GM04504 (cell line): Measurements from ENCODE around the gene EPHA7.

Experiments
- DNase-seq: peaks from one replicate; pipeline ENCODE4 v3.0.0-alpha.2; 2012; ENCODE audit warnings: low read depth

EPHA7 gene

DNA sequence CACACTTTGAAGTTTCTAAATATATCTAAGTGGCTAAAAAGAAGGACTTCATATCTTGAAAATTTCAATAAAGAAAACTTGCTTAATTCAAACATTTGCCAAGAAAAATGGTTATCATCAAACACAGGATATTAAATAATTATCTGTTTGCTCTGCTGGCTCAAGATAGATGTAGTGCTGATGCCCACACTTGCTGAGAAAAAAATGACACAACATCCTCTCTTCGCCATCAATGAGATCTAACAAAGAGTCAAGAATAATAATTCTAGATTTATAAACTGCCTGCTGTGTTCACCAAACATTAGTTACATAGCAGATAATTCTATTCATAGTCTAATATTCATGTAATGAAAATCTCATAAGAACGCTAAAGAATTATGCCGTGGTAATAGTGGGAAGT, 93.6 kb downstream of the EPHA7 start:
- DNase-seq: no peak

DNA sequence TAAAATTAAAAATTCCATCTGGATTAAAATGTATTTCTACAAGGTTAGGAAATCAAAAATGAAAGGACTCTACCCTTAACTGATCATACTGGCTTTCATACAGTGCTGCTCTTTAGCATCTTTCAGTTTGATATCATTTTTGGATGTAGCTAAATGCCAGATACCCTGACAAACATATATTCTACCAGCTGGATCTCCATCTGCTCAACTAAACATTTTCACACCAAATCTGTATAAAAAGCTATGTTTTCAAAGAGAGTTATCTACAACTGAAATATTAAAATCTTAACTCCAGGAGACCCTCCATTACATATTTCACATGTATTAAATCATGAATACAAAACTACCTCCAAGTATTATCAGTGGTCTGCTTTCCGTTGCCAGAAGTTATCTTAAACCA, 95.7 kb downstream of the EPHA7 start:
- DNase-seq: no peak

GRCh38 chr6:93322651-93323050, 96.7 kb downstream of the EPHA7 start:
- no peak for DNase-seq

DNA sequence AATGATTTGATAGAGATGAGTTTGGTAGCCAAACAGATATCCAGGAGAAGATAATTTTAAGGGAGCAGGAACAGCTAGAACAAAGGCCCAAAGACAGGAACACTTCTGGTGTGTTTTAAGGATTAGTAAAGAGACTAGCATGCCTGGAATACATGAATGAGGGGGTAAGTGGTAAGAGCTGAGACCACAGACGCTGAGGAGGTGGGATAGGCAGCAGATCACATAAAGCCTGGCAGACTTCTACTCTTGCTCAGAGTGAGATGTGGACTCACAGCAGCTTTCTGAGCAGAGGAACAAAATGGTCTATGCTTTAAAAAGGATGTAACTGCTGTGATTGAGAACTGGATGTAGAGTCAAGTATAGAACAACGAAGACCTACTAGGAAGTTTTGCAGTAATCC, 100.1 kb downstream of the EPHA7 start:
- DNase-seq: no peak

DNA sequence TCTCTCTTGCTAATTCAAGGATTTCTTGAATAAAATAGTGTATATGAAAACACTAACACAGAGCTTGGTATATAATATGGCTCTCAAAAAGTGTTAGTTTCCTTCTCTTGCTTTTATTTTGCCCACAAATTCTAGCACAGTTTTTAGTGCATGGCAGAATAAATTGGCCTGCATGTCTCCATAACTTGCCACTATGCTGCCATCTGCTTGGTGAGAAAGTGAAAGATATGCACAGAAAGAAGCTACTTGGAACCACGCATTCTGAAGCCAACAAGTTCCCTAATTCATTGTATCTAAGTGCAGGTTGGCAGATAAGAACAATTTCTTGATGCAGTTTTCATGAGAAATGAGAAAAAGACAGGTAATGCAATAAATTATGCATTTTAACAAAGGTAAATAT, 101.2 kb downstream of the EPHA7 start:
- no peak for DNase-seq

GRCh38 chr6:93317592-93317991, 101.8 kb downstream of the EPHA7 start:
- no peak for DNase-seq

DNA sequence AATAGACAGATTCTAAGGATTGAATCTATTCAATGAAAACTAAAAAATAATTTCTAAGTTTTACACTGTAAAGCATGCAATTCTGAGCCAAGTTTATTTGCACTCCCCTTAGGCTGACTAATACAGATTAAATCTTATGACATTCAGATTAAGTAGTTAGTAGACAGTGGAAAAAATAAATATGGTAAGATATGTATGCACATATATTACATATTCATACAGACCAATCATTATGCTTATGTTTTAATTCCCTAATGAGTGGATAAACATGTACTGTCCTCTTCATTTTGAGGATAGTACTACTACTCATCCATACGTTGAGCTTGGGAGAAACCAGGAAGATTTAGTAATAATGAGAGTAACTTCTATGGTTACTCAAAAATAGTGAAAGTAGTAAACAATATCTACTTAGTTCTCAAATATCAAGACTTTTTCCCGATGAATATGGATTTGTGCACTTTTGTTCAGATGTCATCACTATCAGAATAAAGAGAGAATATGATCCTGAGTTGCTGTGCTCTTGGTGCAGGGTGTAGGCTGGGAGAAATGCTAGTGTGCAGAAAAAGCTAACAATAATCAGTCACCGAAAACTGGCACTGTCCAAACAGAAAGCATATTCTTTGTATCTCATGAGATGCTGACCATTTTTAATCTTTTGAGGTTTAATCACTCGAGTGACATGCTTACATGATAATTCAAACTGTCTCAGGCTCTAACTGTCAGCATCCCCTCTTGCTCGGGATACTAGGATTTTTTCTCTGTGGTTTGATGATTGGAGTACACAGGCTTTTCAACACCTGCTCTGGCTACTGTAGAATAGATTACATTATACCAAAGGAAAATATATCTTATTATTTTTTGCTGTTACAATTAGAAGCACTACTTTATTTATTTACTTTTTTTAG, 111.6 kb downstream of the EPHA7 start:
- DNase-seq: no peak

- no peak for DNase-seq
These were observed 114.3 kb downstream of the EPHA7 start for GRCh38 chr6:93305088-93305487.

DNA sequence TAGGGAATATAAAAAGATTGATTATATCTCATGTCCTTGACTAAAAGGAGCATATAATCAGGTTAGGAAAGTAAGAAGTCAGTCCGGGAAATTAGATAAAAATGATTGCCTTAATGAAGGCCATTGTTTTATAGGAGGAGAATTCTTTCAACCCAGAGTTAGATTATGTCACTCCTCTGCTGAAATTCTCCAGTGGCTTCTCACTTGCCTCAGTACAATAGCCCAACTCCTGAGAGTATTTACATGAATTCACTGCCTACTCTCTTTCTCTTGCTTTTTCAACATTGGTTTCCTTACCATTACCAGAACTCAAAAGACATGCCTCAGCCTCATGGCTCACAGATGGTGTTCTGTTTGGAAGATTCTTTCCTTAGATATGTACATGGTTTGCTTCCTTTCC, 114.9 kb downstream of the EPHA7 start:
- DNase-seq: no peak

- DNase-seq: no peak
These were observed 118.7 kb downstream of the EPHA7 start for GRCh38 chr6:93300661-93301060.

GRCh38 chr6:93299622-93300021, 119.7 kb downstream of the EPHA7 start:
- DNase-seq: no peak

DNA sequence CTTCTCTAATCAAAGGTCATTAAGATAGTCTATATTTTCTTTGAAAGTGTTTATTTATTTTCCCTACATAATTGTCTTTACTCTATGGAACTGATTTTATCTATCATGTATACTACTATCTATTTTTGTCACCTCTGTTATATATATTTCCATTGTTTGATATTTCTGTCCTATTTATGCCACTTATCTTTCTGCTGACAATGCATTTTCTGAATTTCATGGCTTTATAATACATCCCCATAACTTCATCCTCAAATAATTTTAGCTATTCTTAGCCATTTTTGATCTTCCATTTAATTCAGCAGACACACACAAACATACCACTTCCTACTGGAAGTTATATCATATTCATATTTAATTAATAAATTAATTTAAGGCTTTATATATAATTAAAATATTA, 123.7 kb downstream of the EPHA7 start:
- no peak for DNase-seq

GRCh38 chr6:93294879-93295278, 124.5 kb downstream of the EPHA7 start:
- DNase-seq: no peak

GRCh38 chr6:93293872-93294271, 125.5 kb downstream of the EPHA7 start:
- no peak for DNase-seq

GRCh38 chr6:93293460-93293859, 125.9 kb downstream of the EPHA7 start:
- DNase-seq: no peak

GRCh38 chr6:93282521-93283031, 136.8 kb downstream of the EPHA7 start:
- DNase-seq: no peak

DNA sequence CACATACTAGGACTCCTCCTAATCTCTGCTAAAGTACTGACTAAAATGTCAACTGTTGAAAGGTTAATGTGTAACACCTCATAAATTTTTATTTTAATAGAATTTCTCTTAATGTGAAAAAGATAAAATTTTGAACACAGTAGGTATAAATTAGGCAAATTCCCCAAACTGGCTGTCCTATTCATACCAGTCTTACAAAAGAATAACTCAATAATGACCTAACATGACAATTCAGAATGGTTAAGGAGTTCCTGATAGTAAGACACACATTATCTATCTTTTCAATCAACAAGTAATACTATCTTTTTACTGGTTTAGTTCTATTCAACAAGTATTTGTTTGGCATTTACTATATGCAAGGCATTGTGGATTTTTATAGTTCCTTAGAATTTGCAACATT, 141.1 kb downstream of the EPHA7 start:
- DNase-seq: no peak

- DNase-seq: no peak
These were observed 146.5 kb downstream of the EPHA7 start for GRCh38 chr6:93272896-93273295.

DNA sequence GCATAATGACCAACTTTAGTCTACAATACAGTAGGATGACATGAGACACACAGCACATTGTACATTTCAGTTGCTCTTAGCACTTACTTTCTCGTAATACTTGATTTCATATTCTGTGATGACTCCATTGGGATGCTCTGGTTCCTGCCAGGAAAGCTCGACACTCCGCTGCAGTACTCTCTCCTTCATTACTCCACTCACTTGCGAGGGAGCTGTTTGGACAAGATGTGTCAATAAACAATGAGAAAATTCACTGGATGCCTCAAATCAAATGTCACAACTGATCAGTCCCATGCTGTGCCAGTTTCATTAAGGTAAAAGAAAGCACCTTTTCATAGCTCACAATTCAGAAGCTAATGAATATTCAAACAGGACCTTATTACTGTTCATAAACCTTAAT, 147.1 kb downstream of the EPHA7 start:
- no peak for DNase-seq

- no peak for DNase-seq
These were observed 153.1 kb downstream of the EPHA7 start for GRCh38 chr6:93266116-93266817.

DNA sequence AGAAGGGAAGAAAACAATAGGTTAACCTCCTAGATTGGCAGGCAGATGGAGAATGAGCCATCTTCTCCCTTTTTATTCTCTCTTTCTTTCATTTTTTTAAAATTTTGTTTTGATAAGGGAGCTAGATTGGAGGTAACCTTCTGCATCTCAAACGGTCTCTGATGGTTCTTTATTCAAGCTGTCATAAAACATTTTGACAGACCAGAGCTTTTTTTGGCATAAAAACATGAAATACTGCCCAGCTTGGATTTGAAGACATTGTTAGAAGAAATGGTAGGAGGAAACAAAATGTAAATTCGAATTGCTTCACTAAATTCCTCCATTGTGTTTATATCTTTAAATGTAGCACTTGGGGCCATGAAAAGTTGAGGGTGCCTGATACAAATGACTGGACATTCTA, 158.5 kb downstream of the EPHA7 start:
- no peak for DNase-seq

DNA sequence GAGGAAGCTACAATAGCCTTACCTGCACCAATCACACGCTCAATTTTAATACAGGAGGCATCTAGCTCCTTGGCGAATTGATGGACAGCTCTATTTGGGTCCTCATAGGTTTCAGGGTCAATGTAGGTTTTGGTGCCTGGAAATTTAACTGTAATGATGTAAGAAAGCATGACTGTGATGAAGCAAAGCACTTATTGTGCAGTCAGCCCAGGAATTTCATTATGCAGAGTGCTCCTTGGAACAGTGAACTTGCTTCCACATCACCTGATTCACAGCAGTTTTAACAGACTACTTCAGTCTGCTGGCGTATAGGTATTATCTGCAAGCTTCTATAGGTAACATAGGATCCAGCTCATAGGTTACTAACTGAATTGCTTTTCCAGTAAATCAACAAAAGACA, 160.0 kb downstream of the EPHA7 start:
- no peak for DNase-seq

DNA sequence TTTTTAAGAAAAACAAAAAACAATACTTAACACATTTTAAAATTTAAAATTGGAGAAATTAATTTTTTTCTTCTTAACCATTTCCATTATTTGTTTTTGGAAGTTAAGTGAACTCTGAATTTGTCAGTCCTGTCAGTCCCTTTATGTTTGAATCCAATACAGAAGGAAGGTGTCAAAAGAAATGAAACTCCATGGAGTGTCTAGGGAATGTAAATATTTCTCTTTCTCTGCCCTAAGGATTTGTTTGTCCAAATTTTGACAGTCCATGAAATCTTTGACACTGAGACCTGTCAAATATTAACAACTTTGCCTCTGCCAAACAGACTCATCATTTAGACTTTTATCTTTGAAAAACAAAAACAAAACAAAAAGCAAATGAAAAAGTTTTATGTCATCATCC, 166.4 kb downstream of the EPHA7 start:
- no peak for DNase-seq
